ENCODE measurements around the gene FLRT1.
A peak's percentile ranks its signal among the peaks of the same experiment; 100 is the strongest.

The FLRT1 gene, protein sequence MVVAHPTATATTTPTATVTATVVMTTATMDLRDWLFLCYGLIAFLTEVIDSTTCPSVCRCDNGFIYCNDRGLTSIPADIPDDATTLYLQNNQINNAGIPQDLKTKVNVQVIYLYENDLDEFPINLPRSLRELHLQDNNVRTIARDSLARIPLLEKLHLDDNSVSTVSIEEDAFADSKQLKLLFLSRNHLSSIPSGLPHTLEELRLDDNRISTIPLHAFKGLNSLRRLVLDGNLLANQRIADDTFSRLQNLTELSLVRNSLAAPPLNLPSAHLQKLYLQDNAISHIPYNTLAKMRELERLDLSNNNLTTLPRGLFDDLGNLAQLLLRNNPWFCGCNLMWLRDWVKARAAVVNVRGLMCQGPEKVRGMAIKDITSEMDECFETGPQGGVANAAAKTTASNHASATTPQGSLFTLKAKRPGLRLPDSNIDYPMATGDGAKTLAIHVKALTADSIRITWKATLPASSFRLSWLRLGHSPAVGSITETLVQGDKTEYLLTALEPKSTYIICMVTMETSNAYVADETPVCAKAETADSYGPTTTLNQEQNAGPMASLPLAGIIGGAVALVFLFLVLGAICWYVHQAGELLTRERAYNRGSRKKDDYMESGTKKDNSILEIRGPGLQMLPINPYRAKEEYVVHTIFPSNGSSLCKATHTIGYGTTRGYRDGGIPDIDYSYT

DNA sequence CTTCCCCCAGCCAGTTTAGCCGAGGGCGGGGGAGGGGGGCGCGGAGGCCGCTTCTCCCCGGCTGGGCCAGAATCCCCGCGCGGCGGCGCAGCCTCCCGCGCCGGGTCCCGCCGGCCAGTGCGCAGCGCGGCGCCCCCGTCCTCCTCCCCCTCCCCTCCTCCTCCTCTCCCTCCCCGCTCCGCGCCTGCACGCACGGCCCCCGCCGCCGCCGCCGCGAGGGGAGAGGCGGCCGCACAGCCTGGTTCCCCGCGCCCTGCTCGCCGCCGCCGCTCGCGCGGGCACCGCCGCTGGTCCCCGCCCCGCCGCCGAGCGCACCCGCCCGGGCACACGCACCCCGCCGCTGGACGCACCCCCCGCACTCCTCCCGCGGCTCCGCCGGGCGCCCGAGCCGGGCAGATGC, at the start of gene FLRT1:
TSS of gene FLRT1 (plus strand) at position 356 of the 400 bp plus-strand sequence. CDS start 80,337 bp downstream, outside the sequence.
- in situ Hi-C loops (cut with MboI; ENCODE audit: low pct_unique_long_range_greater_than_20kb, low sequenced_read_pairs, unreplicated experiment): no loop called here
- TF ChIP-seq, protein P1, sequence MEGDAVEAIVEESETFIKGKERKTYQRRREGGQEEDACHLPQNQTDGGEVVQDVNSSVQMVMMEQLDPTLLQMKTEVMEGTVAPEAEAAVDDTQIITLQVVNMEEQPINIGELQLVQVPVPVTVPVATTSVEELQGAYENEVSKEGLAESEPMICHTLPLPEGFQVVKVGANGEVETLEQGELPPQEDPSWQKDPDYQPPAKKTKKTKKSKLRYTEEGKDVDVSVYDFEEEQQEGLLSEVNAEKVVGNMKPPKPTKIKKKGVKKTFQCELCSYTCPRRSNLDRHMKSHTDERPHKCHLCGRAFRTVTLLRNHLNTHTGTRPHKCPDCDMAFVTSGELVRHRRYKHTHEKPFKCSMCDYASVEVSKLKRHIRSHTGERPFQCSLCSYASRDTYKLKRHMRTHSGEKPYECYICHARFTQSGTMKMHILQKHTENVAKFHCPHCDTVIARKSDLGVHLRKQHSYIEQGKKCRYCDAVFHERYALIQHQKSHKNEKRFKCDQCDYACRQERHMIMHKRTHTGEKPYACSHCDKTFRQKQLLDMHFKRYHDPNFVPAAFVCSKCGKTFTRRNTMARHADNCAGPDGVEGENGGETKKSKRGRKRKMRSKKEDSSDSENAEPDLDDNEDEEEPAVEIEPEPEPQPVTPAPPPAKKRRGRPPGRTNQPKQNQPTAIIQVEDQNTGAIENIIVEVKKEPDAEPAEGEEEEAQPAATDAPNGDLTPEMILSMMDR (IDR thresholded peaks at IDR 0.05; ENCODE audit: extremely low read depth, insufficient read depth, missing control alignments): no peak
- no peak for DNase-seq (ENCODE audit: low spot score)

DNA sequence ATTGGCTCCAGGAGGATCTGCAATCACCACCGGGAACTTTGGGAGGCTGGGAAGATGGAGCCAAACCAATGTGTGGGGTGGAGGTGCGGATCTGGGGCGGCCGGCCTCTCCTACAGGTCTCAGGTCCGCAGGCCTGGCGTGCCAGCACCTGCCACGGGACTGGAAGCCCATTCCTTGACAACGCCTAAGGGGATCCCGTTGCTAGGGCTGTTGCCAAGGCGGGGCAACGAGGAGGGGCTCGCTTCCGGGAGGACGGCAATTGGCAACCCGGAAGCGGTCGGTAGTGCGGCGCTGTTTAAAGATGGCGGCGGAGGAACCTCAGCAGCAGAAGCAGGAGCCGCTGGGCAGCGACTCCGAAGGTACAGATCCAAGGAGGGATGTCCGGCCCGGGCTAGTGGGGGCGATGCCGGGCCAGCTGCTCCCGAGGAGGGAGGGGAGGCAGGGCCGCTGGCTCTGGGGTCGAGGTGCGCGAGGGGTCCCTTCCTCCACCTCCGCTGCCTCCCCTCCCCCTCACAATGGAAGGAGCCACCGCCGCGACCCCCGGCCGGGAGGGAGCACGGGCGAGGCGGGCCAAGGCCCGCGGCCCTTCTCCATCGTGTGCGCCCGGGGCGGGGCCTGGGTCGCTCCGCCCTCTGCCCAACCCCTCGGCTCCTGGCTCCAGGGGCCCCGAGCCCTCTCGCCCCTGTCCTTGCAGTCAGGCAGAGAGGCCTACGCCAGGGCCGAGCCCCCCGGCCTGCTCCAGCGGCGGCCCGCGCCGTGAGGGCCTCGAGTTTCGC, 49.4 kb upstream of the FLRT1 start, which contains the start of gene OTUB1:
TSS of gene OTUB1 (plus strand) at position 283 of the 776 bp plus-strand sequence. CDS start at position 302, 19 bp downstream.
- in situ Hi-C loops (cut with MboI; ENCODE audit: low pct_unique_long_range_greater_than_20kb, low sequenced_read_pairs, unreplicated experiment): loop anchor here (25.0 kb wide), 1 partner anchor 176 kb away; the partner anchor contains the start of gene MACROD1
- DNase-seq (ENCODE audit: low spot score): peak; percentile 96
- TF ChIP-seq, protein P1 (IDR thresholded peaks at IDR 0.05; ENCODE audit: extremely low read depth, insufficient read depth, missing control alignments): no peak

DNA sequence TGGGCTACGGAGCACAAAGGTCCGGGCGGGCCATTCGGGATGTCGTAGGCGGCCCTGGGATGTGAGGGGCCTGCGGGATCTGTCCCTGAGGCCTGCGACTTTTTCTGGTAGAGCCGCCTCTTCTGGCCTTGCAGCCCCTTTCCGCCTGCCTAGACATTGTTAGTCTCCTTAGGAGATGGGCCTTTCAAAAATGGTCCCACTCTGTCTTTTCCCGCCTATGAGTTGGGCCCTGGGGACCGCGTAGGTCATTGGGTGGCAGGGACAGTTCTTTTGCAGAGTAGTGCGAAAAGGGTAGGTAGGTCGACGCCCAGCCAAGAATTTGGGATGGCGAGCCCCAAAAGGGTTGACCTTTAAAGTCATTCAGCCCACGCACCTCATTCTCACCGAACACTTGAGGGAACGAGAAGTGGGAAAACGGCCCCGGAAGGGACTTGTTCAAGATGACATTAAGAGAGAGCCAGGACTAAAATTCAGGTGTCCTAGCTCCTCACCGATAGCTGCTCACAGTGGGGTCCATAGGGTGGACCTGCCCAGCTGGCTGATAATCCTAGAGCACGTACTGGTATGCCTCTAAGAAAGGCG, 48.7 kb upstream of the FLRT1 start:
- in situ Hi-C loops (cut with MboI; ENCODE audit: low pct_unique_long_range_greater_than_20kb, low sequenced_read_pairs, unreplicated experiment): loop anchor here (25.0 kb wide), 1 partner anchor 175 kb away; the partner anchor contains the start of gene MACROD1
- TF ChIP-seq, protein P1 (IDR thresholded peaks at IDR 0.05; ENCODE audit: extremely low read depth, insufficient read depth, missing control alignments): no peak
- no peak for DNase-seq (ENCODE audit: low spot score)

DNA sequence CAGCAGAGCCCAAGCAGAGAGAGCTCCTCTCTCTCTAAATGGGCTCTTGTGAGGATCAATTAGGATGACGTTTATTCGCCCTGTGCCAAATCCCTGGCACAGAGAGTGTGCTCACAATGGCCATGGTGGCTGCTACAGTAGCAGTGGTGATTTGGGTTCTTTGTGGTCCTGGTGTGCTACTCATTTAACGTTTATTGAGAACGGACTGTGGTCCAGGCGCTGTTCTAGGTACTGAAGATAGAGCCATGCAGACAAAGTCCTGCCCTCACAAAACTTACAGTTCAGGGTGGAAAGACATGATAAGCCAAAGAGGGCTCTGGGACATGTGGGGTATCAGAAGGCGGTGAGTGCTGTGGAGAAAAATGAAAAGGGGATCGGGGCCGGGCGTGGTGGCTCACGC, 44.2 kb upstream of the FLRT1 start:
- TF ChIP-seq, protein P1 (IDR thresholded peaks at IDR 0.05; ENCODE audit: extremely low read depth, insufficient read depth, missing control alignments): no peak
- DNase-seq (ENCODE audit: low spot score): no peak
- in situ Hi-C loops (cut with MboI; ENCODE audit: low pct_unique_long_range_greater_than_20kb, low sequenced_read_pairs, unreplicated experiment): loop anchor here (25.0 kb wide), 1 partner anchor 171 kb away; the partner anchor contains the start of gene MACROD1

DNA sequence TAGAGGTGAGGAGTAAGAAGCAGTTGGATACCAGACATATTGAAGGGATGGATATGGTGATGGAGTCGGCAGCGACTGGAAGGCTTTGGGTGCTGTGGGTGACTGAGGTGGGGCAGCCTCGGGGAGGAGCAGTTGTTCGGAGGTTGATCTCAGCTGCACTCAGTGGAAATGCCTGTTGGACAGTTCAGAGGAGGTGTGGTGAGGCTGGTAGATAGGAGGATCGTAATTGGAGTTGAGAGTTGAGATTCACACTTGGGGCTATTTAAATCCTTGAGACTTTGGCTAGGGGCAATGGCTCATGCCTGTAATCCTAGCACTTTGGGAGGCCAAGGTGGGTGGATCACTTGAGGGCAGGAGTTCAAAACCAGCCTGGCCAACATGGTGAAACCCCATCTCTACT, 42.6 kb upstream of the FLRT1 start:
- in situ Hi-C loops (cut with MboI; ENCODE audit: low pct_unique_long_range_greater_than_20kb, low sequenced_read_pairs, unreplicated experiment): loop anchor here (25.0 kb wide), 1 partner anchor 169 kb away; the partner anchor contains the start of gene MACROD1
- TF ChIP-seq, protein P1 (IDR thresholded peaks at IDR 0.05; ENCODE audit: extremely low read depth, insufficient read depth, missing control alignments): no peak
- DNase-seq (ENCODE audit: low spot score): no peak

Data from GM13977 (cell line).